Lower lobe of right lung (tissue), 2 donors: ENCODE measurements around the gene C3orf20. TPM values are rescaled to one million over a fixed set of nuclear protein-coding genes. Genes with fewer than 3 reads are reported as not detected.

ENCODE experiments used
- ATAC-seq, 2 donors: fragments of 200-7000 bp; cut with Tn5 transposase; one replicate each; pipeline ENCODE4 v1.9.1; 2020 to 2022; ENCODE audit warnings: mild to moderate bottlenecking in 2 of 2, moderate library complexity in 2 of 2
- DNase-seq: peaks from one replicate; pipeline ENCODE4 v3.0.0-alpha.2; 2020
- H3K27ac ChIP-seq: fragments of 200-600 bp; one replicate; pipeline ENCODE4 v1.8.0; 2022
- H3K27me3 ChIP-seq: fragments of 200-600 bp; one replicate; pipeline ENCODE4 v1.8.0; 2022; ENCODE audit warnings: low read depth
- H3K36me3 ChIP-seq: fragments of 200-600 bp; one replicate; pipeline ENCODE4 v1.8.0; 2022; ENCODE audit warnings: mild to moderate bottlenecking
- H3K4me1 ChIP-seq: fragments of 200-600 bp; one replicate; pipeline ENCODE4 v1.8.0; 2022
- H3K4me3 ChIP-seq: fragments of 200-600 bp; one replicate; pipeline ENCODE4 v1.8.0; 2022; ENCODE audit warnings: mild to moderate bottlenecking
- H3K9me3 ChIP-seq: fragments of 200-600 bp; one replicate; pipeline ENCODE4 v1.8.0; 2022
- intact Hi-C: fragments of 100-400 bp; cut with DNase I; formaldehyde crosslinking; loops from one replicate; pipeline ENCODE4 v1.11.0; 2022
- total RNA-seq: library from RNA; stranded (reverse); fragmentation: NEBNext Ultra II Directional; extraction: Animal tissue kit (Norgen Biotek cat#: 25700); gene quantifications from one replicate; pipeline ENCODE4 v1.2.1, GENCODE V29; 2021
- TF ChIP-seq, protein P1 (sequence below): fragments of 200-600 bp; IDR thresholded peaks from one replicate; pipeline ENCODE4 v1.8.0; 2022; ENCODE audit warnings: antibody characterized with exemption, mild to moderate bottlenecking
- donor health status: DM: no; HTN: yes; CAD: no; lungs with severe emphysema.

The C3orf20 gene
- total RNA-seq, 1 donor from 2014 or later = not detected

DNA sequence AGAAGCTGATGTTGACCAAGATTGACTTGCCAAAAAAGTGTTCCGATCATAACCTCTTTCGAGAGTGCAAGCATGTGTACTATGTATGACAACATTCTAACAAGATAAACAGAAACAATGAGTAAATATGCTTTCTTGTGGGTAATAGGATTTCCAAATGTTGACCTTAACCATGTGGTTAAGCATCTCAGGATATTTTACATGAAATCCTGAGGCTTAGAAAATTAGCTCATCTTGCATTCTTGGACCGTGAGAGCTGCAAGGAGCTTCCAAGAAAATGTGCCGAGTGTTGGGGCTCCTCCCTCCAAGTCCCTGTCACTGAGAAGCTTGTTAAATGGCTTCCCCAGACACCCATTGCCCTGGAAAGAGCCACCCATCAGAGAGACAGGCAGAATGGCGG lies 50.1 kb downstream of the C3orf20 start:
- peak; percentile 54 to 62 for ATAC-seq
- Histone ChIP-seq H3K4me3 (no peak overlapping the region), H3K4me1 (peaks cover 19% of the 10 kb centered on the region), H3K36me3 (no peaks in the 10 kb centered on the region), H3K9me3 (no peaks in the 10 kb centered on the region), H3K27ac (peak overlapping the region; percentile 58), H3K27me3 (no peaks in the 10 kb centered on the region)
- DNase-seq = no peak
- TF ChIP-seq, protein P1, sequence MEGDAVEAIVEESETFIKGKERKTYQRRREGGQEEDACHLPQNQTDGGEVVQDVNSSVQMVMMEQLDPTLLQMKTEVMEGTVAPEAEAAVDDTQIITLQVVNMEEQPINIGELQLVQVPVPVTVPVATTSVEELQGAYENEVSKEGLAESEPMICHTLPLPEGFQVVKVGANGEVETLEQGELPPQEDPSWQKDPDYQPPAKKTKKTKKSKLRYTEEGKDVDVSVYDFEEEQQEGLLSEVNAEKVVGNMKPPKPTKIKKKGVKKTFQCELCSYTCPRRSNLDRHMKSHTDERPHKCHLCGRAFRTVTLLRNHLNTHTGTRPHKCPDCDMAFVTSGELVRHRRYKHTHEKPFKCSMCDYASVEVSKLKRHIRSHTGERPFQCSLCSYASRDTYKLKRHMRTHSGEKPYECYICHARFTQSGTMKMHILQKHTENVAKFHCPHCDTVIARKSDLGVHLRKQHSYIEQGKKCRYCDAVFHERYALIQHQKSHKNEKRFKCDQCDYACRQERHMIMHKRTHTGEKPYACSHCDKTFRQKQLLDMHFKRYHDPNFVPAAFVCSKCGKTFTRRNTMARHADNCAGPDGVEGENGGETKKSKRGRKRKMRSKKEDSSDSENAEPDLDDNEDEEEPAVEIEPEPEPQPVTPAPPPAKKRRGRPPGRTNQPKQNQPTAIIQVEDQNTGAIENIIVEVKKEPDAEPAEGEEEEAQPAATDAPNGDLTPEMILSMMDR = no peak
- intact Hi-C loops = no loop called here

DNA sequence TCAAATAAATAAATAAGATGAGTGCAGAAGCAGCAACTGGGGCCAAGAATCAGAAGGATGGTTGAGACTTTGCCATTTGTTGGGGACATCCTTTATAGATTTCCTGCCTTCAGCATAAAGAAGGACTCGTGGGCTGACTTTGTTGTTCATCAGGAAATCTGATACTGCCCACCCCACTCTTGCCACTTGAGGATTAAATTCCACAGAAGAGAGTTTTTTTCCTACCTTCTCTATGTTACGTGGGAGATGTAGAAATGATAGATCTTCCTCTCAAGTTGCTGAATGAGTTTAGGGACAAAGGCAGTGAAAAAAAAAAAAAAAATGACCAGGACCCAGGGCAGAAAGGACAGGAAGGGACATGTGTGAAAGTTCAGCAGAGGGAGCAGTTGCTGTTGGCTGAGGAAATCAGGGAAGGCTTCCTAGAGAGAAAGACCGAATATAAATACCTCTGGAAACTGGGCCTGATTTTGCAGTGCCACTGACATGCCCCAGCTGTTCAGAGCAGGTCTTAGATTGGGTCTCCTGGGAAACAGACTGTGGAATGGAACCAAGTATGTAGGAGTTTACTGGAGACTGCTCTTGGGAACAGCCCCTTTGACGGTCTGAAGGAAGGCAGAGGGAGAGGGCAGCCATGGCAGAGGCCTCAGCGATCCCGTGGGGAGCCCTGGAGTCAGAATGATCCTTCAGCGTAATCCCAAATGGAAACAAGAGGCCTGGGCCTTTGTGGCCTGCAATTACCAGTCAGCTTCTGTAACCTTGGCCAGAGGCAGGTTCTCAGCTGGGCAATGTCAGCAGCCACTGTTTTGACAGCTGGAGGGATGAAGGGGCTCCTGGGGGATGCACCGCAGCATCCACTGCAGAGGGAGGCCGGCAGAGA lies 50.9 kb downstream of the C3orf20 start:
- Histone ChIP-seq H3K9me3 (no peaks in the 10 kb centered on the region), H3K4me1 (peaks cover 19% of the 10 kb centered on the region), H3K27me3 (no peaks in the 10 kb centered on the region), H3K27ac (peak overlapping the region; percentile 58), H3K4me3 (no peak overlapping the region), H3K36me3 (no peaks in the 10 kb centered on the region)
- DNase-seq = no peak
- intact Hi-C loops = no loop called here
- TF ChIP-seq, protein P1 = no peak
- peak; percentile 71 to 80 for ATAC-seq

DNA sequence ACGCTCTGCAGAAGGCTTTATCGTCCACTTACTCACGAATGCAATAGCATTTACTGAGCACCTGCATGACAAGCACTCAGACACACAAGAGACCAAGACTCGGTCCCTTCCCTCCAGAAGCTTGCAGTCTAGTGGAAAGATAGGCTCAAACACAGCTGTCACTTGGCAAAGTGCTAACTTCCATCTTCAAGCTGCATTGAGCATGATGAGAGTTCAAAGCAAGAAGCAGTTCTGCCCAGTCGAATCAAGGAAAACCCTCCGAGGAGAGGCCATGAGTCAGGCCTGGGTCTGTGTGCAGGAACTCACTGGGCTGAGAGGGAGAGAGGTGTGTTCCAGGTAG lies 51.5 kb downstream of the C3orf20 start:
- no peaks in the 10 kb centered on the region for H3K27me3 ChIP-seq
- intact Hi-C loops = no loop called here
- TF ChIP-seq, protein P1 = no peak
- peak overlapping the region; percentile 58 for H3K27ac ChIP-seq
- no peaks in the 10 kb centered on the region for H3K9me3 ChIP-seq
- H3K4me1 ChIP-seq = peaks cover 19% of the 10 kb centered on the region
- no peaks in the 10 kb centered on the region for H3K36me3 ChIP-seq
- no peak overlapping the region for H3K4me3 ChIP-seq
- DNase-seq (no peak), ATAC-seq (peak in 1 of 2 donors; percentile 19)

DNA sequence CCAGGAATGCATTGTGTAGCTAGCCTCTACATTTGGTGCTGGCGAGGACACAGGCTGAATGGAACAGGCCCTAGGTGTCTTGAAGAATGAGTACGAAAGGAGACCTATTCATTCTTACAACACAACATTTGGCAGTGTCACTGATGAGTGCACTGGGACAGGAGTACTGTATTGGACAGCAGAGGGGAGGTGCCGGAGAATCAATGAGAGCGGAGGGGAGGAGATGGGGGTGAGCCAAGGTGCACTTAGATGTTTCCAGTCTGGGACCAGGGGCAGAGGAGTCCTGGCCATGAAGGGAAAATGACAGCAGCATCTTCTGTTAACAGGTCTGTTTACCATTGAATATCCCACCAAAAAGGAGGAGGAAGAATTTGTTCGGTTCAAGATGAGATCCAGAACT lies 53.2 kb downstream of the C3orf20 start:
- Histone ChIP-seq H3K4me1 (peaks cover 19% of the 10 kb centered on the region), H3K9me3 (no peaks in the 10 kb centered on the region), H3K36me3 (no peaks in the 10 kb centered on the region), H3K4me3 (no peak overlapping the region), H3K27me3 (no peaks in the 10 kb centered on the region), H3K27ac (no peak overlapping the region)
- intact Hi-C loops = no loop called here
- TF ChIP-seq, protein P1 = no peak
- ATAC-seq = no peak
- no peak for DNase-seq

DNA sequence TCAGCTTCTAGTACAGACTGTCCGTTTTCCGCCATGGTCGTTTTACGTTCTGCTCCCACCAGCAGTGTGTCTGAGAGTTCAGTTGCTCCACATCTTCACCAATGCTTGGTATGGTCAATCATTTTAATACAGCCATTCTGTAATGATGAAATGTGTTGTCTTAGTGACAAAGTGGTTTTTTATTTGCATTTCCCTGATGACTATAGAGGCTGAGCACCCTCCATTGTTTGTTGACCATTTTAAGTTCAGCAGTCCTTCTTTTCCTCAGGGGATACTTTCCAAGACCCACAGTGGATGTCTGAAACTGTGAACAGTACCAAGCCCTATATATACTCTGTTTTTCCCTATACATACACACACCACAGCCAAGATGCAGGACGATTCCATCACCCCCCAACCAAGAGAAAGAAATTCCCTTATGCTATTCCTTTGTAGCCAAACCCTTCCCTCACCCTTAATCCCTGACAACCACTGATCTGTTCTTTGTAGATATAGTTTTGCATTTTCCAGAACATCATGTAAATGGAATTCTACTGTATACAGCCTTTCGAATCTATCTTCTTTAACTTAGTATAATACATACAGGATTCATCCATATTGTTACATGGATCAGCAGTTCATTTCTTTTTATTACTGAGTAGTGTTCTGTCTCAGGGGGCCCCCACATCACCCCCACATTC lies 55.9 kb downstream of the C3orf20 start:
- H3K9me3 ChIP-seq = no peaks in the 10 kb centered on the region
- no peak overlapping the region for H3K27ac ChIP-seq
- H3K27me3 ChIP-seq = no peaks in the 10 kb centered on the region
- ATAC-seq = no peak
- H3K4me3 ChIP-seq = no peak overlapping the region
- H3K36me3 ChIP-seq = no peaks in the 10 kb centered on the region
- intact Hi-C loops = no loop called here
- peaks cover 12% of the 10 kb centered on the region for H3K4me1 ChIP-seq
- TF ChIP-seq, protein P1 = no peak
- DNase-seq = no peak
